GM19455 (cell line): ENCODE data around the gene SELENOI.
"Not testable (repeated sequence)": the region's sequence is repeated elsewhere in the genome, so short reads cannot be mapped to it uniquely, and the experiment has no call there.

ENCODE experiments used
- ATAC-seq: cut with Tn5 transposase; IDR thresholded peaks from one replicate; pipeline ENCODE4 v1.9.1; 2021; ENCODE audit not compliant: unreplicated experiment

Gene SELENOI

GRCh38 chr2:26356111-26356510 is 10.2 kb downstream of the SELENOI start:
- no peak for ATAC-seq

GRCh38 chr2:26356771-26357170 is 10.8 kb downstream of the SELENOI start:
- no peak for ATAC-seq

DNA sequence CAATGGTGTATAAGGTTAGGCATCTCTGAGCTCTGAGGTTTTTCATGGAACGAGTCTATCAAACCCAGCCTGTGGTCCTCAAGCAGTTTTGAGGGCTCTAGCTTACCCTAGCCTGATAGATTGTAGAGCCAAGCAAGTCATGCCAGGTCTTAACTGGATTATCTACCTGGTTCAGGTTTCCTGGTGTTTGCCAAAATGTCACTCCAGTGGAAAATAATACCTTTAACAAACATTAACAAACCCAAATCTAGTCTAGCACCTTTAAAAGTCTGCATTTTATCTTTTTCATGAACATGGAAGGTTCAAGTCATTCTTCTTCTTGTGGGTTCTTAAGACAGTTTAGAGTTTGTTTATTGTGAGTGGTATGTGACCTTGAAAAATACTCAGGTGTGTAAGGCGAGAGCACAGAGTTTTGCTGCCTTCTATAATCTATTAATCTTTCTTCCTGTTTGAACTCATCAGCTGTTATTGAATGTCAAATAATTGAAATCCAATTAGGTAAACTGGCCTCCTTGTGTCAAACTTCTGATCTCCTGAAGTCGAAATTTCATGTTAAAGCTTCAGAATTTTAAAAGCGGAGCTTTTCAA is 14.0 kb downstream of the SELENOI start:
- no peak for ATAC-seq

GRCh38 chr2:26363323-26363722 is 17.4 kb downstream of the SELENOI start:
- no peak for ATAC-seq

DNA sequence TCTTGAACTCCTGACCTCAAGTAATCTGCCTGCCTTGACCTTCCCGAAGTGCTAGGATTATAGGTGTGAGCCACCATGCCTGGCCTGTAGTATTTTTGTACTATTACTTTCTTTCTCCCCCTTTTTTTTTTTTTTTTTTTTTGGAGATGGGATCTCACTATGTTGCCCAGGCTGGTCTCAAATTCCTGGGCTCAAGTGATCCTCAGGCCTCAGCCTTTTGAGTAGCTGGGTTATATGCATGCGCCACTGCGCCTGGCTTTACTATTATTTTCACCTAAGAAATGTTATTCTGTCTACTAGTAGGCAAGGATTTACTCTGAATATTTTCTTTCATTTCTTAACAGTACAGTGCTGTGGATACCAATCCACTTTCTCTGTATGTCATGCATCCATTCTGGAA is 18.0 kb downstream of the SELENOI start:
- ATAC-seq: no peak

DNA sequence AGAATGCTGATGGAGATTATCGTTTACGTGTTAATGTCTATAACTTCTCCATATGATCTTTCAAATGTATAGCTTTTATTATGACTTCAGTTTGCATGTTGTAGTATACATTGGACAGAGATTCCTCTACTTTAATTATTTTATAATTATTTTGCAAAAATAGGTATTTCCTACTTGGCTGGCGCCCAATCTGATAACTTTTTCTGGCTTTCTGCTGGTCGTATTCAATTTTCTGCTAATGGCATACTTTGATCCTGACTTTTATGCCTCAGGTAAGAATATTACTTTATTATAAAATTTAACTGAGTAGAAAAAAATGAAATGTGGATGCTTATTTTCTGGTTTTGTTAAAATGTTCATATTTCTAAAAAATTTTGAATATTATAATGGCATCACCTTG is 18.7 kb downstream of the SELENOI start:
- ATAC-seq: no peak

DNA sequence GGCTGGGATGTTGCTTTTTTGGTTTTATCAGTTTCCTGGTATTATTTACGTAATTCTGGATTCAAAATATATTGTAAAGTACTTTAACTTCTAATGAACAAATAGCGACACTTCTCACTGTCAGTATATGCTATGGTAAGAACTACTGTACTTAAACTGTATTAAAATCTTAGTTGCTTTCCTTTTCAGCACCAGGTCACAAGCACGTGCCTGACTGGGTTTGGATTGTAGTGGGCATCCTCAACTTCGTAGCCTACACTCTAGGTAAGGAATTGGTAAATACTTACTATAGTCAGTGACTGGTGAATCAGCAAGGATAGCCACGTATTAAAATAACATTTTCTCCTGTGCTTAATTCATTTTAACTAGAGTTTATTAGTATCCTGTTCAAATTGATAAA is 21.0 kb downstream of the SELENOI start:
- ATAC-seq: no peak

DNA sequence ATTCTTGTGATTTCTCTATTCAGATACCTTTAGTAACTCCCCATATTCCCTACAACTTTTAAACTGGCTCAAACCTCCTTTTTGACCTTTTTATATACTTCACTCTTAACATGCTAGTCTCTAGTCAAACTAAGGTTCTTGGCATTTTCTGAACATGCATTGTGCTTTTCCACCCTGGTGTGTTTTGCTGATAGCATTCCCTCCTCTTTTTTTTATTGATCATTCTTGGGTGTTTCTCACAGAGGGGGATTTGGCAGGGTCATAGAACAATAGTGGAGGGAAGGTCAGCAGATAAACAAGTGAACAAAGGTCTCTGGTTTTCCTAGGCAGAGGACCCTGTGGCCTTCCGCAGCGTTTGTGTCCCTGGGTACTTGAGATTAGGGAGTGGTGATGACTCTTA is 23.7 kb downstream of the SELENOI start:
- not testable (repeated sequence) for ATAC-seq

DNA sequence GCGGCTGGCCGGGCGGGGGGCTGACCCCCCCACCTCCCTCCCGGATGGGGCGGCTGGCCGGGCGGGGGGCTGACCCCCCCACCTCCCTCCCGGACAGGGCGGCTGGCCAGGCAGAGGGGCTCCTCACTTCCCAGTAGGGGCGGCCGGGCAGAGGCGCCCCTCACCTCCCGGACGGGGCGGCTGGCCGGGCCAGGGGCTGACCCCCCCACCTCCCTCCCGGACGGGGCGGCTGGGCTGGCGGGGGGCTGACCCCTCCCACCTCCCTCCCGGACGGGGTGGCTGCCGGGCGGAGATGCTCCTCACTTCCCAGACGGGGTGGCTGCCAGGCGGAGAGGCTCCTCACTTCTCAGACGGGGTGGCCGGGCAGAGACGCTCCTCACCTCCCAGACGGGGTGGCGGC is 25.0 kb downstream of the SELENOI start:
- ATAC-seq: not testable (repeated sequence)

DNA sequence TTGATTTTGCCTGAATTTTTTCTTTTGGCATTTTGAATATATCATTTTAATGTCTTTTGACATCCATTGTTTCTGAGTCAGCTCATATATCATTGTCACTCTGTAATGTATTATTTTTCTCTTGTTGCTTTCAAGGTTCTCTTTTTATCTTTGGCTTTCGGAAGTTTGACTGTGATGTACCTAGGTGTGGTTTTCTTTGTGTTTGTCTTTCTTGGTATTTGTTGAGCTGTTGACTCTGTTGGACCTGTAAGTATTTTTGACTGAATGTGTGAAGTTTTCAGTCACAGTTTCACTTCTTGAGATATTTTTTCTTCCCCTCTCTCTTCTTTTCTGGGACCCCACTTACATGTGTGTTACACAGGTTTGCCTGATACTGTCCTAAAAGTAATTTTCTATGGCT is 30.9 kb downstream of the SELENOI start:
- ATAC-seq: no peak

- ATAC-seq: no peak
Measured at GRCh38 chr2:26380281-26380680, 34.3 kb downstream of the SELENOI start.

- no peak for ATAC-seq
Measured at GRCh38 chr2:26382564-26382963, 36.6 kb downstream of the SELENOI start.

DNA sequence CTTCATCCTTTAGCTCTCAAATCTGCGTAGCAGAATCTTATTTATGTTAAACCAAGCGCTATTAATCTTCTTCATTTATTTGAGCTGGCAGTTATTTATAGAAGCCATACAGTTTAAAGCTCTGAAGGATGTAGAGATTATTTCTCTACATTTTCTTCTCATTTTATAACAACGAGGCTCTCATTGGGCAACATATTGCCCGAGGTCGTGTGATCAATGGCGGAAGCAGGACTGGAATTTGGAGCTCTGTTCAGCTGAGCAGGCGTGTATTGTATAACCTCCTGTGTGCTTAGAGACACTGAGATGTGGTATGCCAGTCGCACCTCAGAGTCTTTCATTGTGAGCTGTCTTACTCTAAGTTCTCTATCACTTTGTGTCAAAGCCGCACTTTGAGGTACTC is 38.2 kb downstream of the SELENOI start:
- ATAC-seq: no peak

DNA sequence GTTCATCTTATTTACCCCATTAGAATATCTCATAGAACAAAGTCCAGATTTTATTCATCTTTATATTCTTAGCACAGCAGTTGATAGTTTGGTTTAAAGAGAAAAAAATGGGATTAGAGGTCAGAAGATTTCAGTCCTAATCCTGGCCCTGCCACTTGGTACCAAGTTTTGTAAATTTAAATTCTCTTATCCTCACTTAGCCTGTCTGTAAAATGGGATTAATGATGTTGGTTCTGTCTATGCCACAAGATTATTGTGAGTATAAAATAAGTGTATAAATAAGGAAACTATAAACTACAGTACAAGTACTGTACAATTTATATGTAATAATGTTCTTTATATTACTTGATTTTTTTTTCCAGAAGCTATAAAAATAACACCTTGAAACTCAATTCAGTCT is 38.7 kb downstream of the SELENOI start:
- ATAC-seq: no peak

DNA sequence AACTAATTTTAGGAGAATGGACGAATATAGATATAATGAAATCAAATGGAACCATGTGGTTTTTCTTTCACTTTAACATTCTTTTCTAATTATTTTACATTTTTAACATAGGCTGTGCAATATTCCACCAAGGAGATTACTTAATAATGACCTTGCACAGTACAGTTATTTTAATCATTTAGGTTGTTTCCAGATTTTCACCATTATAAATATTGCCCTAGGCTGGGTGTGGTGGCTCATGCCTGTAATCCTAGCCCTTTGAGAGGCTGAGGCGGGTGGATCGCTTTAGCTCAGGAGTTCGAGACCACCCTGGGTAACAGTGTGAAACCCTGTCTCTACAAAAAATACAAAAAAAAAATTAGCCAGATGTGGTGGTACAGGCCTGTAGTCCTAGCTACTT is 41.2 kb downstream of the SELENOI start:
- ATAC-seq: no peak

DNA sequence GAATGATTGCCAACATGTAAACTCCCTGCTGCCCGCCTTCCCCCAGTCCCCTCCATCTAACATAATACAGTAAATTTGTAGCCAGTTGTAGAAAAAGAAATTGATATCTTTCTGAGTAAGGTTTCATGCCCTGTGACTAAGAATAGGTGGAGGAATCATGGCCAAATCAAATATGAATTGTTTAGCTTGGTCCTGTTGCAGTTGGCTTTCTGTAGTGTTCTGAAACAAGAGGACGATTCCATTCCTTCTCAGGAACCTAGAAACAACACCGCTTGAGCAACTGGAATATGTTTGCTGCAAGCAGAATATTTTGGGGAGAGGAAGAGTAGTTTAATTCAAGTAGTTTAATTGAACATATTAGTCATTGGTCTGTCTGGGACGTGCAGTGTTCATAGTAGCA is 48.8 kb downstream of the SELENOI start:
- no peak for ATAC-seq

DNA sequence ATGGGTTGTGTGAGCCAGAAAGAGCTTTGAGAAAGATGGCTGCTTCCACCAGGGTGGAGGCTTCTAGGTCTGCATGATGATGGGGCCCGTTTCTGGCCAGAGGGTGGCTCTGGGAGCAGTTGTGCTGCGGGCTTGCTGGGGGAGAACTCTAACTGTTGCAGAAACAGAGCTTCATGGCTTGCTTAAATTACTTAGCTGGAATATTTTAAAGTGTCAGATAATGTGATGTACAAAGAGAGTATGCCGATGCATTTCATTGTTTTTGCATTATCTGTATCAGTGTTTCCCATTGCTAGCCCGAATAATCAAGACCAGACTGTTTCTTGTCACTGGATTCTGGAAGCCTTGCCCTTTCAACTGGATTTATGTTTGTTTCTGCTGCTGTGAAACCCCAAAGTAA is 49.5 kb downstream of the SELENOI start:
- no peak for ATAC-seq

- ATAC-seq: no peak
Measured at GRCh38 chr2:26396734-26397298, 50.9 kb downstream of the SELENOI start.

DNA sequence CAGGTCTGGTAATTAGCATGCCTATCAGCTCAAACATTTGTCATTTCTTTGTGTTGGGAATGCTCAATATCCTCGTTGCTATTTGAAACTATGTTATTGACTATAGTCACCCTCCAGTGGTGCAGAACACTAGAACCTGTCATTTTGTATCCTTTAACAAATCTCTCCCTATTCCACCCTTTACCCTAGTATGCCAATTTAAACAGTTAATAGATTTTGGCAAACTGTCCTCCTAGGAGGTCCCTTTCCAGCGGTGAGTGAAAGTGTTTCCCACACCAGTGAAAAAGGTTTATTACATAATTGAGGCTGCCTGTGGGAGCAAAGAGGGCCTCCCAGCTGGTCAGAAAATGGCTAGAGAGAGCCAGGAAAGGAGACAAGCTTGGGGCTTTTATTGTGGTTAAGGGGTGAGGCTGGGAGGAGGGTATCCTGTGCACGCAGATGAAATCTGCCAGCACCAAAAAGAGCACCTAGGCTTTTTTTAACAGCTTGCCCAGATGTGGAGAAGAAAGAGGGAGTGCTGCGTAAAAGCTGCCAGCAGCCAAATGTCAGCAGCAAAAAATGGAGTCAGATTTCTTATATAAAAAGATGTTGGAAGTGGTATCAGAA is 53.9 kb downstream of the SELENOI start:
- ATAC-seq: no peak

GRCh38 chr2:26400723-26401122 is 54.8 kb downstream of the SELENOI start:
- no peak for ATAC-seq

DNA sequence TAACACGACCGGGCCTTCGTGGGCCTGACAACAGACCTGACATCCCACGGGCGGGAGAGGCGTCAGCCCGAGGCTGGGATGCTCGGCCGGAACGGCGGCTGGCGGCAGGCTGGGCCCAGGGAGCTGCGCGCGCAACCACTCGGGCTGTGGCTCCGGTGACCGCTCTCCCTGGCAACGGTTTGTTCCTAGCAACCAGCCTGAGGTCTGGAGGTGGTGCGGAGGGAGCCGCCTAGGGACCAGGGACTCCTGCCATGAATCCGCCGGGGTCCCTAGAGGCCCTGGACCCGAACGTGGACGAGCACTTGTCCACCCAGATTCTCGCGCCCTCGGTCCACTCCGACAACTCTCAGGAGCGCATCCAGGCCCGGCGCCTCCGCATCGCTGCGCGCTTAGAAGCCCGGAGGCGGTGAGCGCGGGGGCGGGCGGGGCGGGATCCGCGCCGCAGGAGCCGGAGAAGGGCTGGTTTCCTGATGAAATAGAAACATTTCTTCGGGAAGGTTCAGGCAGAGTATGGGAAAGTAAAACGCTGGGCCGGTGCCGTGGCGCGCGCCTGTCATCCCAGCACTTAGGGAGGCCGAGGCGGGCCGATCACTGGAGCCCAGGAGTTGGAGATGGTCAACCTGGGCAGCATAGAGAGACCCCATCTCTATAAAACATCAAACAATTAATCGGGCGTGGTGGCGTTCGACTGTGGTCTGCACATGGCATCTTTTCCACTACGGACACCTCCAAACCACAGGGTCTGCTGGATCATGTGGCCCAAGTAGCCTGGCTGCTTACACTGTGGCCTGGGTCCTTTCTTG is 56.0 kb downstream of the SELENOI start, which contains the start of gene DRC1:
DRC1 (plus strand) TSS at position 182 of the 803 bp plus-strand sequence; CDS start at position 252, 70 bp downstream.
- no peak for ATAC-seq

DNA sequence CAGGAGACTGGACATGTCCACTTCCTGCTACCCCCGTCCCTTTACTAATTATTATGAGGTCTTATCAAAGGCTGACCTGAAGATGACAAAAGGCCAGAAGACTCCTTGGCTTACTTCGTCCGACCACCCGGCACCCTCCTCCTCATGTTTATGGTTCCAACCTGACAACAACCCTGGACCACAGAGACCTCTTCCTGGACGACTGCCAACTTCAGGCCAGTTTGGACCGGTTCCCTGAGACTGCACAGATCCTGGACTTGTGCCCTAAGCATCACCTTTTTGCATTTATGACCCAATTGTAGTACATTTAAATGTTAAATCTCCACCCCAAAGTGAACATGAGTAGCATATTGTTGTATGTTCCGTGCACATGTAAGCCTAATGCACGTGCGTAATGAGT is 61.6 kb downstream of the SELENOI start:
- no peak for ATAC-seq
